ENCODE results near the gene CYB5R4. TPM values are rescaled to one million over a fixed set of nuclear protein-coding genes. Genes with fewer than 3 reads are reported as not detected.

The CYB5R4 gene
- total and polyA plus RNA-seq, 4 donors = 11.1 to 14.8 (median 12.4) TPM

DNA sequence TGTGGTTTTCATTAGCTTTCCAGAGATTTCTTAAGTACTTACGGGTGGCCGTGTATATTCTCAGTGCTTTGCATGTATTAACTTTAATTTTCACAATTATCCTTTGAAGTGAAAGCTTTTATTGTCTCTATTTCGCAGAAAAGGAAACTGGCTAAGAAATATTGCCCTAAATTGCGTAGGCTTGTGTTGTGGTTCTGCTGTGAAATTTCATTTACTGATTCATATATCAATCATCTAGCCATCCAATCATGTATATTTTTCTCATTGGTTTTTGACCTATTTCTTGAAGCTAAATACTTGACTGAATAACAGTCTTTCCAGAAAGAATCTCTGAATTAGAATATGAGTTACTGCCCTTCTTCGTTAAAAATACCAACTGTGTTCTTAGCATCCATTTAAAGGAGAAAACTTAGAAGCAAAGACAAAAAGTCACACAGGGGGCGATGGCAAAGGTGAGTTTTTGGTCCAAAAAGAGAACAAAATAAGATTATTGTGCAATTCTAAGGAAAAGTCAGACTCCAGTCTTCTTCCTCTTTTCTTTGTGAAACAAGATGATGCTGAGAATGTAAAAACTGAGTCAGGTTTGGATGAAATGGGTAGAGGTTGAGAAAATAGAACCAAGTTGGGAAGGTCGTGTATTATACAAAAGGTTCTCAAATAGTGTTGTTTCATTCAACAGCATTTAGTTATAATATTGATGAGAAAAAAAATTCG is 1.4 kb downstream of the CYB5R4 start:
- Histone ChIP-seq H3K4me3 (ENCODE audit: low read depth, low read length) (peak overlapping the region; percentile 90), H3K27me3 (ENCODE audit: control insufficient read depth, insufficient read depth, low read length) (no peaks in the 10 kb centered on the region), H3K27ac (ENCODE audit: low read depth, low read length) (no peak overlapping the region), H3K9me3 (ENCODE audit: control insufficient read depth, insufficient read depth, low read length) (no peaks in the 10 kb centered on the region), H3K4me1 (ENCODE audit: control insufficient read depth, insufficient read depth, low read length) (no peaks in the 10 kb centered on the region), H3K36me3 (ENCODE audit: control insufficient read depth, insufficient read depth, low read length) (no peaks in the 10 kb centered on the region)
- DNase-seq (ENCODE audit: low read depth in 4 of 6, low spot score in 6 of 6) = no peak
- 83% methylated on average over 1 of the region's 8 CpGs for WGBS (ENCODE audit: insufficient coverage)

DNA sequence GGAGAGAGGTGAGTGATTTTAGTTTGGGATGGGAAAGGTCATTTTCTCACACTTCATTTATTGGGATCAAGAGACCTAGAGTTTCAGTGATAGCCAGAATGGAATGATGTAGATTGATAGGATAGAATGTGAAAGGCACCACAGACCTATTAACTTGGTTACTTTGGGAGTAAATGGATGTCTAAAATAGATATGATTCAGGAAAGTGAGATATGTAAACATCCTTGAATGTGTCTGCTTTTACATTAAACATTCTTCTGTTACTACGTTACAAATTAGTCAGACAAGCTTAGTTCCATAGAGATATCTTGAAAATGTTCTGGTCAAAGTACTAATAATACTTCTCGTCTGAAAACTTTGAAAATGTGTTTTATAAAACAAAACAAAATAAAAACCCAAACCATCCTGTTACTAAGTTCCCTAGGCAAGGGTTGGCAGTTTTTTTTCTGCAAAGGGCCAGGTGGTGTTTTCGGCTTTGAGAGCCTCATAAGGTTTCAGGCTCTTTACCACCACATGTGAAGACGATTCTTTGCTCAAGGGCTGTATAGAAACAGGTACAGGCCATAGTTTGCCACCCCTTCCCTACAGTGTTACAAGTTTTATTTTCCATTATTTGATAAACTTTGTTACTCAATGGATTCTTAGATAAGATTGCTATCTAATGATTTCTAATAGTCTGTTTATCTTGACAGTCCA is 3.4 kb downstream of the CYB5R4 start:
- Histone ChIP-seq H3K9me3 (ENCODE audit: control insufficient read depth, insufficient read depth, low read length) (no peaks in the 10 kb centered on the region), H3K27ac (ENCODE audit: low read depth, low read length) (no peak overlapping the region), H3K27me3 (ENCODE audit: control insufficient read depth, insufficient read depth, low read length) (no peaks in the 10 kb centered on the region), H3K36me3 (ENCODE audit: control insufficient read depth, insufficient read depth, low read length) (peaks cover 12% of the 10 kb centered on the region), H3K4me1 (ENCODE audit: control insufficient read depth, insufficient read depth, low read length) (no peaks in the 10 kb centered on the region), H3K4me3 (ENCODE audit: low read depth, low read length) (no peak overlapping the region)
- no CpG with 5 or more reads among the region's 4 CpGs for WGBS (ENCODE audit: insufficient coverage)
- no peak for DNase-seq (ENCODE audit: low read depth in 4 of 6, low spot score in 6 of 6)

DNA sequence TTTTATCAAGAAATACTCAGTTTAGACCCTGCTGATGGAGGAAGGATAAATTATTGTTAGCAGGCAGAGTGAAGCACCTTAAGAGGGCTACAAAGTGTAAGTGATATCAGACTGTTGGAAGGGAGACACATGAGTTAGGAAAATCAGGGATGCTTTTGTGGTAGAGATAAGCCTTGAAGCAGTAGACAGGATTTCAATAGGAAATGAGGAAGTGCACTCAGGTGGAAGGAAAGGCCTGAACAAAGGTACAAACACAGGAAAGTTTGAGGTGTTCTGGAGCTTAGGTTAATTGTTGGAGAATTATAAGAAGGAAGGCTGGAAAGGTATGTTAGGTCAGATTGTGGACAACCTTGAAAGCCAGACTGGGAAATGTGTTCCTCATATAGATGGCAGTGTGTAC is 7.6 kb downstream of the CYB5R4 start:
- no peaks in the 10 kb centered on the region for H3K9me3 ChIP-seq (ENCODE audit: control insufficient read depth, insufficient read depth, low read length)
- no peak overlapping the region for H3K27ac ChIP-seq (ENCODE audit: low read depth, low read length)
- H3K36me3 ChIP-seq (ENCODE audit: control insufficient read depth, insufficient read depth, low read length) = peaks cover 14% of the 10 kb centered on the region
- no peak for DNase-seq (ENCODE audit: low read depth in 4 of 6, low spot score in 6 of 6)
- no peak overlapping the region for H3K4me3 ChIP-seq (ENCODE audit: low read depth, low read length)
- no peaks in the 10 kb centered on the region for H3K27me3 ChIP-seq (ENCODE audit: control insufficient read depth, insufficient read depth, low read length)
- no peaks in the 10 kb centered on the region for H3K4me1 ChIP-seq (ENCODE audit: control insufficient read depth, insufficient read depth, low read length)

DNA sequence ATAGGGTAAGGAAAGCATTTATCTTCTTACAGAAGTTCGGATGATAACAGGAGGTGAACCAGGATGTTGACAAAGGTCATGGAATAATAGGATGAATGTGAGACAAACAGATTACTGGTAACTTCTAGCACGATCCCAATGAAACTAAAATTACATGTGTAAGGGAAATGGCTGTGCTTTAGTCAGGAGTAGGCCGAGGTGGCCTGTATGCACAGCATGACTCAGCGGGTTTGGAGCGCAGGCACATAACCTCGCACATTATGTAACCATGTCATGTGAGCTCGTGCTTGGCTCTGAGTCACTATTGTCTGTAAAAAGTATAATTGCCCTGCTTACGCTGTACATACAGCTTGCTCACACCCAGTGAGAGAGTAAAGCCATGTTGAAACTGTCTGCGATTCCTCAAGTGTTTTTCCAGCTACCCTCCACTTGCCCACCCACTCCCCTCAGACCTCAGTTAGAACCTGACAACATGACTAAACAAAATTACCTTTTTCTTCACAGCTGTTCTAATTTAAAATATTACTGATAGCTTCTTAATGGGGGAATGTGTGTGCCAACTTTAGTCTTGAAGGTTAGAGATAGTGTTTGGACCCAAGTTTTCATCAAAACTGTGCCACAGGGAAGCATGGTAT is 8.2 kb downstream of the CYB5R4 start:
- Histone ChIP-seq H3K27me3 (ENCODE audit: control insufficient read depth, insufficient read depth, low read length) (no peaks in the 10 kb centered on the region), H3K9me3 (ENCODE audit: control insufficient read depth, insufficient read depth, low read length) (no peaks in the 10 kb centered on the region), H3K4me3 (ENCODE audit: low read depth, low read length) (no peak overlapping the region), H3K36me3 (ENCODE audit: control insufficient read depth, insufficient read depth, low read length) (peaks cover 14% of the 10 kb centered on the region), H3K4me1 (ENCODE audit: control insufficient read depth, insufficient read depth, low read length) (no peaks in the 10 kb centered on the region), H3K27ac (ENCODE audit: low read depth, low read length) (no peak overlapping the region)
- DNase-seq (ENCODE audit: low read depth in 4 of 6, low spot score in 6 of 6) = peak in 2 of 6 donors; percentile 9 to 40
- 94% methylated on average over 8 of the region's 9 CpGs for WGBS (ENCODE audit: insufficient coverage)

DNA sequence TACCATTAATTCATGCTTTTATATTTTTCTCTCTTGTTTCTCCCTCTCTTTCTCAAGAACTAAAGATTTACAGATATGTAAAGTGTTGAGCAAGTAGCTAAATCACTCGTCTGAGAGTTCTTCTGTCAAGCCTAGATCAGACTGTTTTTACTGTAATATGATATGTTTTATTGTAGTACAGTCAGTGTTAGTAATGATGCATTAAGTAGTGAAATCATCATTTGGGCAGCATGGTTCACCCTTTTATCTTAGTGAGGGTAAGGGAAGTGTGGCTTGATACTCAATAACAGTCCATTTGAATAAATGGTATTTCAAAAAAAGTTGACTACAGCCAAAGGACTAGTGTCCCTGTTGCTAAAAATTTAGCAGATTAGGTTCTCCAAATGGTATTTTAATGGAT is 9.2 kb downstream of the CYB5R4 start:
- no peaks in the 10 kb centered on the region for H3K9me3 ChIP-seq (ENCODE audit: control insufficient read depth, insufficient read depth, low read length)
- H3K27me3 ChIP-seq (ENCODE audit: control insufficient read depth, insufficient read depth, low read length) = no peaks in the 10 kb centered on the region
- peaks cover 14% of the 10 kb centered on the region for H3K36me3 ChIP-seq (ENCODE audit: control insufficient read depth, insufficient read depth, low read length)
- no peak overlapping the region for H3K4me3 ChIP-seq (ENCODE audit: low read depth, low read length)
- no peak overlapping the region for H3K27ac ChIP-seq (ENCODE audit: low read depth, low read length)
- H3K4me1 ChIP-seq (ENCODE audit: control insufficient read depth, insufficient read depth, low read length) = no peaks in the 10 kb centered on the region
- WGBS (ENCODE audit: insufficient coverage) = no CpG with 5 or more reads among the region's 1 CpG
- no peak for DNase-seq (ENCODE audit: low read depth in 4 of 6, low spot score in 6 of 6)

DNA sequence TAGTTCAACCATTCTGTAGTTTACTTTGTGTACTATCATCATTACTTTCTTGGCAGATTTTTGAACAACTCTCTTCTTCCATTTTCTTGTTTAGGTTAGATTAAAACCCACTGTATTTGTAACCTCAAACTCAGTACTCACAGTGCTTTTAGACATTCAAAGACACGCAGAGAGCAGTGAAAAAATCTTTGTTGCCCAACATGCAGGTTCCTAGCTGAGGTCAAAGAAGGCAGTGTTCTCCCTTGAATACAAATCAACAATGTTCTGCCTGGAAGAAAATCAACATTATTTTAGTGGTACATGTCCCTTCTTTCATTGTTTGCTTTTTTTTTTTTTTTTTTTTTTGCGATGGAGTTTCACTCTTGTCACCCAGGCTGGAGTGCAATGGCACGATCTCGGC is 11.2 kb downstream of the CYB5R4 start:
- H3K9me3 ChIP-seq (ENCODE audit: control insufficient read depth, insufficient read depth, low read length) = no peaks in the 10 kb centered on the region
- WGBS (ENCODE audit: insufficient coverage) = 43% methylated on average over 1 of the region's 4 CpGs
- DNase-seq (ENCODE audit: low read depth in 4 of 6, low spot score in 6 of 6) = no peak
- H3K4me1 ChIP-seq (ENCODE audit: control insufficient read depth, insufficient read depth, low read length) = no peaks in the 10 kb centered on the region
- no peak overlapping the region for H3K27ac ChIP-seq (ENCODE audit: low read depth, low read length)
- no peaks in the 10 kb centered on the region for H3K27me3 ChIP-seq (ENCODE audit: control insufficient read depth, insufficient read depth, low read length)
- H3K4me3 ChIP-seq (ENCODE audit: low read depth, low read length) = no peak overlapping the region
- H3K36me3 ChIP-seq (ENCODE audit: control insufficient read depth, insufficient read depth, low read length) = peaks cover 14% of the 10 kb centered on the region

DNA sequence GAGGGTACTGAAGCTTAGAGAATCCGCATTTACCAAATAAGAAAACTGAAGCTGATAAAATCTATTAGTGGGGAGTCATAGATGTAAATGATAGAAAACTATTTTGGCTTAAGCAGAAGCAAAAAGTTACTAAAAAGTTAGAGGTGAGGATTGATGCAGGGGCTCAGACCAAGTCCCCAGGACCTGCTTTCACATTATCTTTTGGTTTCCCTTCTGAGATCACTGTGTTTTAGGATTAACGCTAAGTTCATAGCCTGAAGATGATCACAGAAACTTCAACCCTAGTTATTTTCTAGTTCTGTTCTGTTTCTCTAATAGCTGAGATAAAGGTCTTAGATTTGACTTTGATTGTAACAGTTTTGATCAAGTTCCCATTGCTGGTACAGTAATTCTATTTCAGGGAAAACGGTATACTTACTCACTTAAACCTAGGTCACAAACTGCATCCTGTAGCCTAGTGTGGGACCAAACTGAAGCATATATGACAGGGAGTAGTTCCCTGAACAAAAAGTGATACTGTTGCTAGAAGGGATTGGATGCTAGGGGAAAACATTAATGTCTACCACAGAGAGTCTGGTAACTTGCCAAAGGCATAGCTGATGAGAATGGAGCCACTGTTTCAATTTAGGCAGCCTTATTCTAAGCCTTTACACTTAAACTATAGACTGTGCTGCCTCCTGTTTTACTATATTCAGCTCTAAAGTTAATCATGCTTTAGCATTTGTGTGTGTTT is 13.1 kb downstream of the CYB5R4 start:
- no peaks in the 10 kb centered on the region for H3K4me1 ChIP-seq (ENCODE audit: control insufficient read depth, insufficient read depth, low read length)
- peak in 4 of 6 donors; percentile 19 to 79 (median 48) for DNase-seq (ENCODE audit: low read depth in 4 of 6, low spot score in 6 of 6)
- peaks cover 4% of the 10 kb centered on the region for H3K36me3 ChIP-seq (ENCODE audit: control insufficient read depth, insufficient read depth, low read length)
- no peaks in the 10 kb centered on the region for H3K27me3 ChIP-seq (ENCODE audit: control insufficient read depth, insufficient read depth, low read length)
- WGBS (ENCODE audit: insufficient coverage) = no CpG with 5 or more reads among the region's 3 CpGs
- no peaks in the 10 kb centered on the region for H3K9me3 ChIP-seq (ENCODE audit: control insufficient read depth, insufficient read depth, low read length)
- H3K4me3 ChIP-seq (ENCODE audit: low read depth, low read length) = no peak overlapping the region
- no peak overlapping the region for H3K27ac ChIP-seq (ENCODE audit: low read depth, low read length)

DNA sequence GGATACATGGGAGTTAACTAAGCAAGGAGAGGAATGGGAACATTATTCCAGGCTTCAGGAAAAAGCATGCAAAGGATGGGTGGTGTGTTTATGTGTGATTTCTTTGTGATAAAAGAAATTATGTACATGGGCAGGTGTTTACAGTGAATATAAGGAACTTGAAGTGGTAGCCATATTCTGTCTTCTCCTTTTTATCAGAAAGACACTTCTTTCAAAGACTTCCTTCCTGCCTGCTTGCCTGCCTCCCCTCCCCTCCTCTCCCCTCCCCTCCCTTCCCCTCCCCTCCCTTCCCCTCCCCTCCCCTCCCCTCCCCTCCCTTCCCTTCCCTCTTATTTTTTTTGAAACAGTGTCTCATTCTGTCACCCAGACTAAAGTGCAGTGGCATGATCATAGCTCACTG is 14.4 kb downstream of the CYB5R4 start:
- Histone ChIP-seq H3K27me3 (ENCODE audit: control insufficient read depth, insufficient read depth, low read length) (no peaks in the 10 kb centered on the region), H3K4me1 (ENCODE audit: control insufficient read depth, insufficient read depth, low read length) (no peaks in the 10 kb centered on the region), H3K9me3 (ENCODE audit: control insufficient read depth, insufficient read depth, low read length) (no peaks in the 10 kb centered on the region), H3K36me3 (ENCODE audit: control insufficient read depth, insufficient read depth, low read length) (peaks cover 3% of the 10 kb centered on the region), H3K27ac (ENCODE audit: low read depth, low read length) (no peak overlapping the region), H3K4me3 (ENCODE audit: low read depth, low read length) (no peak overlapping the region)
- DNase-seq (ENCODE audit: low read depth in 4 of 6, low spot score in 6 of 6) = no peak

DNA sequence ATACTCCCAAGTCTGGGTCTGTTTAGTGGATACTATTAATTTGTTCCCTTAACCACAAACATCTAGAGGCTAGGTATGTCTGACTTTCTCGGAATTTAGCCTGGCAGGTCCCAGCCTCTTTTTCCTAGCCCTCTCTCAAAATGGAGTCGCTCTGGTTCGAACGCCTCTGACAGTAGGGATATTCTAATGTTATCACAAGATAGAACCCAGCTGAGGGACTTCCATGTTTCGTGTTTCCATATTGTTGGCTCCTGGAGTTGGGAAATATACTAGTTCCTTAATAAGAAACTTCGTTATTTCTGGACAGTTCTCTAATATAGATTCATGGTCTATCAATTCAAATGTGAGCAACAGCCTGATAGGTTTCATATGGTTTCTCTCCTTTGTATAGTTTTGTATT is 16.4 kb downstream of the CYB5R4 start:
- H3K36me3 ChIP-seq (ENCODE audit: control insufficient read depth, insufficient read depth, low read length) = no peaks in the 10 kb centered on the region
- no peaks in the 10 kb centered on the region for H3K4me1 ChIP-seq (ENCODE audit: control insufficient read depth, insufficient read depth, low read length)
- WGBS (ENCODE audit: insufficient coverage) = no CpG with 5 or more reads among the region's 6 CpGs
- H3K4me3 ChIP-seq (ENCODE audit: low read depth, low read length) = no peak overlapping the region
- no peak for DNase-seq (ENCODE audit: low read depth in 4 of 6, low spot score in 6 of 6)
- no peaks in the 10 kb centered on the region for H3K9me3 ChIP-seq (ENCODE audit: control insufficient read depth, insufficient read depth, low read length)
- no peak overlapping the region for H3K27ac ChIP-seq (ENCODE audit: low read depth, low read length)
- H3K27me3 ChIP-seq (ENCODE audit: control insufficient read depth, insufficient read depth, low read length) = no peaks in the 10 kb centered on the region

Measured in spinal cord (tissue), 10 donors.